Panc1 (cell line): ENCODE results near the gene AKAP12. TPM values are rescaled to one million over a fixed set of nuclear protein-coding genes. Genes with fewer than 3 reads are reported as not detected.

Source experiments
- ATAC-seq: fragments of 200-7000 bp; cut with Tn5 transposase; 2 replicates; pipeline ENCODE4 v1.9.1; 2020; ENCODE audit warnings: mild to moderate bottlenecking, moderate library complexity
- BruUV-seq: library from RNA; stranded (reverse); fragments of 400-500 nt; replicated peaks from 2 replicates; lab custom pipeline; 2021; lab: Mats Ljungman, UMichigan
- CTCF ChIA-PET: fragments of 300-600 bp; sonication (Branson Sonifier 250); formaldehyde crosslinking; loops from one replicate; lab custom pipeline; 2022; ENCODE audit warnings: antibody characterized with exemption; lab: Charles Lee
- POLR2A ChIA-PET: fragments of 300-600 bp; sonication (Branson Sonifier 250); formaldehyde crosslinking; loops from one replicate; lab custom pipeline; 2022; ENCODE audit warnings: antibody characterized with exemption; lab: Charles Lee
- DNase-seq: peaks from one replicate; pipeline ENCODE4 v3.0.0-alpha.2; 2010; ENCODE audit warnings: low read depth, low spot score
- H3K27ac ChIP-seq: 2 replicates; pipeline ENCODE4 v1.5.1; 2011; ENCODE audit warnings: mild to moderate bottlenecking, low read length, inconsistent platforms
- H3K27me3 ChIP-seq: fragments of 200-500 bp; sonication (Bioruptor generic); 2 replicates; pipeline ENCODE4 v1.6.0; 2014; ENCODE audit warnings: low read length, inconsistent platforms; ENCODE audit not compliant: control insufficient read depth, insufficient read depth
- H3K36me3 ChIP-seq: fragments of 200-500 bp; sonication (Bioruptor generic); 2 replicates; pipeline ENCODE4 v1.5.1; 2014; ENCODE audit warnings: inconsistent platforms, mild to moderate bottlenecking, low read length, moderate library complexity; ENCODE audit not compliant: control insufficient read depth, insufficient read depth
- H3K4me1 ChIP-seq: 2 replicates; pipeline ENCODE4 v1.5.1; 2011; ENCODE audit warnings: inconsistent platforms, mild to moderate bottlenecking, low read length, moderate library complexity; ENCODE audit not compliant: control insufficient read depth, insufficient read depth
- H3K4me3 ChIP-seq, 2 experiments: 2 replicates each; pipeline ENCODE4 v1.5.1; 2011 to 2012; ENCODE audit warnings: low read depth in 2 of 2, low read length in 2 of 2, mild to moderate bottlenecking in 2 of 2, inconsistent platforms in 1 of 2, moderate library complexity in 1 of 2
- H3K9me3 ChIP-seq: fragments of 200-500 bp; sonication (Bioruptor generic); 2 replicates; pipeline ENCODE4 v1.5.1; 2014; ENCODE audit warnings: low read depth, mild to moderate bottlenecking, inconsistent platforms, low read length, moderate library complexity; ENCODE audit not compliant: control insufficient read depth, insufficient read depth
- POLR2AphosphoS5 ChIP-seq: IDR thresholded peaks from 2 replicates; pipeline ENCODE4 v1.6.1; 2012; ENCODE audit warnings: mild to moderate bottlenecking, low read depth, low read length, moderate library complexity
- SIN3A ChIP-seq: IDR thresholded peaks from 2 replicates; pipeline ENCODE4 v1.6.1; 2012; ENCODE audit warnings: low read depth, mild to moderate bottlenecking, low read length, moderate library complexity, borderline replicate concordance; ENCODE audit not compliant: insufficient read depth
- TCF7L2 ChIP-seq: IDR thresholded peaks from 2 replicates; pipeline ENCODE4 v1.6.1; 2011; ENCODE audit warnings: mild to moderate bottlenecking, low read depth, low read length, inconsistent platforms
- in situ Hi-C: cut with HindIII; loops from 2 replicates; pipeline ENCODE4 v1.10.0; 2016; ENCODE audit warnings: low sequenced_read_pairs, low pct_unique_long_range_greater_than_20kb
- intact Hi-C: fragments of 100-400 bp; cut with micrococcal nuclease; formaldehyde crosslinking; loops from one replicate; pipeline ENCODE4 v1.10.0; 2022; ENCODE audit not compliant: unreplicated experiment
- total RNA-seq: library from RNA; stranded (reverse); gene quantifications from one replicate; pipeline ENCODE4 v1.2.1, GENCODE V29; 2021; ENCODE audit not compliant: unreplicated experiment
- TF ChIP-seq, protein P1 (sequence below), 2 experiments: IDR thresholded peaks; 2 replicates each; pipeline ENCODE4 v1.6.1; 2011 to 2012; ENCODE audit warnings: low read depth in 2 of 2, control low read depth in 1 of 2, low read length in 1 of 2, mild to moderate bottlenecking in 1 of 2, moderate library complexity in 1 of 2; ENCODE audit not compliant: insufficient read depth in 1 of 2
- TF ChIP-seq, protein P2 (sequence below): fragments of 450-650 bp; IDR thresholded peaks from 2 replicates; pipeline ENCODE4 v1.5.1; 2017; ENCODE audit warnings: mild to moderate bottlenecking

AKAP12 gene
- total RNA-seq, 1 experiment from 2014 or later = 267 TPM

DNA sequence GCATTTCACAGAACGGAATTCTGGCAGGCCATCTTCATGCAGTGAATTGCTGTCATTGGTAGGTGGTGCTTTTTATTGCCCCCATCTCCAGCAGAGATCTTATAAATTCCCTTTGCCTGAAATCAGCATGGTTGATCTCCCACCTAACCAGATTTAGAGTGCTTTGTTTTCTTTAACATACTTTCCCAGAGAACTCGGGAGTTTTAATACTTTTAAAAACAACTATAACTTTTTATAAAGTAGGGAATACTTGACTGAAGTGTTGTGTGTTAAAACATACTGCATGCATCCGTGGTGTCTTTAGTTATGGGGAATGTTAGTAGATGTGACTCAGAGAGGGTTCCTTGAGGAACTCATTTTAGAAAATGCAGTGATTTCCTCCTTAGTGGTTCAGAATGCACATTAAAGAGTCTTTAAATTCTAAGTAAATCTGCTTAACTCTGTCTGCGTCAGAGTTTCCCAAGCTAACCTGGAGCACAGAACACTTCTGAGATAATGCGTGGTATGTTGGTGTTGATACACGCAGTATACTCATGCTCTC, 54.9 kb downstream of the AKAP12 start:
- TF ChIP-seq SIN3A (no peak), TCF7L2 (no peak), POLR2AphosphoS5 (no peak)
- TF ChIP-seq, protein P1, sequence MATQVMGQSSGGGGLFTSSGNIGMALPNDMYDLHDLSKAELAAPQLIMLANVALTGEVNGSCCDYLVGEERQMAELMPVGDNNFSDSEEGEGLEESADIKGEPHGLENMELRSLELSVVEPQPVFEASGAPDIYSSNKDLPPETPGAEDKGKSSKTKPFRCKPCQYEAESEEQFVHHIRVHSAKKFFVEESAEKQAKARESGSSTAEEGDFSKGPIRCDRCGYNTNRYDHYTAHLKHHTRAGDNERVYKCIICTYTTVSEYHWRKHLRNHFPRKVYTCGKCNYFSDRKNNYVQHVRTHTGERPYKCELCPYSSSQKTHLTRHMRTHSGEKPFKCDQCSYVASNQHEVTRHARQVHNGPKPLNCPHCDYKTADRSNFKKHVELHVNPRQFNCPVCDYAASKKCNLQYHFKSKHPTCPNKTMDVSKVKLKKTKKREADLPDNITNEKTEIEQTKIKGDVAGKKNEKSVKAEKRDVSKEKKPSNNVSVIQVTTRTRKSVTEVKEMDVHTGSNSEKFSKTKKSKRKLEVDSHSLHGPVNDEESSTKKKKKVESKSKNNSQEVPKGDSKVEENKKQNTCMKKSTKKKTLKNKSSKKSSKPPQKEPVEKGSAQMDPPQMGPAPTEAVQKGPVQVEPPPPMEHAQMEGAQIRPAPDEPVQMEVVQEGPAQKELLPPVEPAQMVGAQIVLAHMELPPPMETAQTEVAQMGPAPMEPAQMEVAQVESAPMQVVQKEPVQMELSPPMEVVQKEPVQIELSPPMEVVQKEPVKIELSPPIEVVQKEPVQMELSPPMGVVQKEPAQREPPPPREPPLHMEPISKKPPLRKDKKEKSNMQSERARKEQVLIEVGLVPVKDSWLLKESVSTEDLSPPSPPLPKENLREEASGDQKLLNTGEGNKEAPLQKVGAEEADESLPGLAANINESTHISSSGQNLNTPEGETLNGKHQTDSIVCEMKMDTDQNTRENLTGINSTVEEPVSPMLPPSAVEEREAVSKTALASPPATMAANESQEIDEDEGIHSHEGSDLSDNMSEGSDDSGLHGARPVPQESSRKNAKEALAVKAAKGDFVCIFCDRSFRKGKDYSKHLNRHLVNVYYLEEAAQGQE (IDR thresholded peaks at IDR 0.05; ENCODE audit: insufficient read depth in 1 of 2, low read depth in 2 of 2, low read length in 1 of 2) = no peak
- TF ChIP-seq, protein P2, sequence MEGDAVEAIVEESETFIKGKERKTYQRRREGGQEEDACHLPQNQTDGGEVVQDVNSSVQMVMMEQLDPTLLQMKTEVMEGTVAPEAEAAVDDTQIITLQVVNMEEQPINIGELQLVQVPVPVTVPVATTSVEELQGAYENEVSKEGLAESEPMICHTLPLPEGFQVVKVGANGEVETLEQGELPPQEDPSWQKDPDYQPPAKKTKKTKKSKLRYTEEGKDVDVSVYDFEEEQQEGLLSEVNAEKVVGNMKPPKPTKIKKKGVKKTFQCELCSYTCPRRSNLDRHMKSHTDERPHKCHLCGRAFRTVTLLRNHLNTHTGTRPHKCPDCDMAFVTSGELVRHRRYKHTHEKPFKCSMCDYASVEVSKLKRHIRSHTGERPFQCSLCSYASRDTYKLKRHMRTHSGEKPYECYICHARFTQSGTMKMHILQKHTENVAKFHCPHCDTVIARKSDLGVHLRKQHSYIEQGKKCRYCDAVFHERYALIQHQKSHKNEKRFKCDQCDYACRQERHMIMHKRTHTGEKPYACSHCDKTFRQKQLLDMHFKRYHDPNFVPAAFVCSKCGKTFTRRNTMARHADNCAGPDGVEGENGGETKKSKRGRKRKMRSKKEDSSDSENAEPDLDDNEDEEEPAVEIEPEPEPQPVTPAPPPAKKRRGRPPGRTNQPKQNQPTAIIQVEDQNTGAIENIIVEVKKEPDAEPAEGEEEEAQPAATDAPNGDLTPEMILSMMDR = no peak
- Histone ChIP-seq H3K27ac (no peak overlapping the region), H3K27me3 (no peaks in the 10 kb centered on the region), H3K36me3 (no peaks in the 10 kb centered on the region), H3K4me3 (no peak overlapping the region), H3K9me3 (no peaks in the 10 kb centered on the region), H3K4me1 (0 out of 2 replicates have a peak, but pooled peaks cover 2% of the 10 kb centered on the region)
- BruUV-seq = no TSS peak
- in situ Hi-C loops = no loop called here
- intact Hi-C loops = no loop called here
- CTCF ChIA-PET = no interaction called here
- ATAC-seq (no peak), DNase-seq (no peak)
- POLR2A ChIA-PET = no interaction called here

DNA sequence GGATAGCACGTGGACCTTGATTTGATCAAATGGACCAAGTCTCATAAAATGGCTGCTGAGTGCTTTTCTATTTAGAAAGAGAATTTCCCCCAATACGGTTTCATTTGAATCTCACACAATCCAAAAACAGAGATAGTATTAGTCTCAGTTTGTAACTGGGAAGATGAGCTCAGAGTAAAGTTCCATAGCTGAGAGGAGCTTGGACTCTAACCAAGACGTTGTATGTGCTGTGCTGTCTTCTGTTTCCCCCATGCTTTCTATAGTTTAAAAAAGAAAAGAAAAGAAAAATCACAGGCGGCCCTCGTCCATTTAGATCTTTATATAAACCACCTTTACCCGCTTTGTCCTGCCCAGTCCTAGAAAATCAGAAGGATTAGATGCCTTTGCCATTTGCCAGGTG, 58.1 kb downstream of the AKAP12 start:
- no TSS peak for BruUV-seq
- no peak overlapping the region for H3K4me3 ChIP-seq
- no peaks in the 10 kb centered on the region for H3K36me3 ChIP-seq
- ATAC-seq (no peak), DNase-seq (no peak)
- POLR2A ChIA-PET = no interaction called here
- no peak for TF ChIP-seq SIN3A
- TF ChIP-seq TCF7L2 = no peak
- TF ChIP-seq, protein P2 = no peak
- no peak for TF ChIP-seq POLR2AphosphoS5
- TF ChIP-seq, protein P1 (IDR thresholded peaks at IDR 0.05; ENCODE audit: insufficient read depth in 1 of 2, low read depth in 2 of 2, low read length in 1 of 2) = no peak
- no peaks in the 10 kb centered on the region for H3K4me1 ChIP-seq
- no peak overlapping the region for H3K27ac ChIP-seq
- CTCF ChIA-PET = no interaction called here
- intact Hi-C loops (no loop called here), in situ Hi-C loops (no loop called here)
- no peaks in the 10 kb centered on the region for H3K9me3 ChIP-seq
- H3K27me3 ChIP-seq = no peaks in the 10 kb centered on the region
